Bronchial epithelial cell (primary cell): ENCODE measurements around the gene AKT3. TPM values are rescaled to one million over a fixed set of nuclear protein-coding genes. Genes with fewer than 3 reads are reported as not detected.

Experiments used
- DNase-seq: peaks from one replicate; pipeline ENCODE4 v3.0.0-alpha.2; 2010; ENCODE audit warnings: low read depth
- FAIRE-seq: peaks from 2 replicates; lab custom pipeline; 2011; peaks lifted over from hg19 to GRCh38; lab: Jason Lieb, UNC
- H3K27me3 ChIP-seq: 2 replicates; pipeline ENCODE4 v1.5.1; 2011; ENCODE audit warnings: low read length; ENCODE audit not compliant: control insufficient read depth, insufficient read depth
- H3K36me3 ChIP-seq: 2 replicates; pipeline ENCODE4 v1.5.1; 2011; ENCODE audit warnings: low read length; ENCODE audit not compliant: control insufficient read depth, insufficient read depth
- H3K4me3 ChIP-seq: 2 replicates; pipeline ENCODE4 v1.5.1; 2011; ENCODE audit warnings: mild to moderate bottlenecking, low read depth, low read length, control low read depth
- total RNA-seq: library from RNA; depleted of rRNA; stranded (reverse); fragments of >200 nt; gene quantifications from 2 replicates; pipeline ENCODE4 v1.2.1, GENCODE V29; 2014
- TF ChIP-seq, protein P1 (sequence below): IDR thresholded peaks from 2 replicates; pipeline ENCODE4 v1.5.1; 2011; ENCODE audit warnings: mild to moderate bottlenecking, moderate library complexity, low read length, control low read depth, inconsistent platforms; ENCODE audit not compliant: insufficient read depth, severe bottlenecking

AKT3 gene
- total RNA-seq, 1 donor from 2014 or later = 7.9 TPM

DNA sequence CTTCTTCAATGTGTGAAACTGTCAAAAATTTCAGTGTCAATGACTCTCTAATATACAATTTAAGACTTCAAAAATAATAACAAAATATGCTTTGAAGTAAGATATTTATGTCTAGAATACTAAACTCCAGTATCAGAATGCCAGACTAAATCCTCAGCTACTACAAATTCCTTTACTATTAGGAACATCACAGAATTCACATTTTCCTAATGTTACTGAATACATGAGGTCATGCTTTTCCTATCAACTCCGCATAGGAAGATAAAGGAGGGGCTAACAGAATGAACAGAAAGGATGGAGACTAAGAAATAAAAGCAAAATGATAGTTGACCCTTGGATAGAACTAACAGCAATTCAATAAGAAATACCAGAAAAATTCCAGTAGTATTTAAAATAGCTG is 301.5 kb downstream of the AKT3 start:
- DNase-seq (no peak), FAIRE-seq (no peak)
- H3K36me3 ChIP-seq = no peaks in the 10 kb centered on the region
- no peaks in the 10 kb centered on the region for H3K27me3 ChIP-seq
- no peak overlapping the region for H3K4me3 ChIP-seq
- TF ChIP-seq, protein P1, sequence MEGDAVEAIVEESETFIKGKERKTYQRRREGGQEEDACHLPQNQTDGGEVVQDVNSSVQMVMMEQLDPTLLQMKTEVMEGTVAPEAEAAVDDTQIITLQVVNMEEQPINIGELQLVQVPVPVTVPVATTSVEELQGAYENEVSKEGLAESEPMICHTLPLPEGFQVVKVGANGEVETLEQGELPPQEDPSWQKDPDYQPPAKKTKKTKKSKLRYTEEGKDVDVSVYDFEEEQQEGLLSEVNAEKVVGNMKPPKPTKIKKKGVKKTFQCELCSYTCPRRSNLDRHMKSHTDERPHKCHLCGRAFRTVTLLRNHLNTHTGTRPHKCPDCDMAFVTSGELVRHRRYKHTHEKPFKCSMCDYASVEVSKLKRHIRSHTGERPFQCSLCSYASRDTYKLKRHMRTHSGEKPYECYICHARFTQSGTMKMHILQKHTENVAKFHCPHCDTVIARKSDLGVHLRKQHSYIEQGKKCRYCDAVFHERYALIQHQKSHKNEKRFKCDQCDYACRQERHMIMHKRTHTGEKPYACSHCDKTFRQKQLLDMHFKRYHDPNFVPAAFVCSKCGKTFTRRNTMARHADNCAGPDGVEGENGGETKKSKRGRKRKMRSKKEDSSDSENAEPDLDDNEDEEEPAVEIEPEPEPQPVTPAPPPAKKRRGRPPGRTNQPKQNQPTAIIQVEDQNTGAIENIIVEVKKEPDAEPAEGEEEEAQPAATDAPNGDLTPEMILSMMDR = no peak

GRCh38 chr1:243547891-243548290 is 302.2 kb downstream of the AKT3 start:
- FAIRE-seq = no peak
- Histone ChIP-seq H3K36me3 (no peaks in the 10 kb centered on the region), H3K27me3 (no peaks in the 10 kb centered on the region), H3K4me3 (no peak overlapping the region)
- DNase-seq = no peak
- TF ChIP-seq, protein P1 = no peak

DNA sequence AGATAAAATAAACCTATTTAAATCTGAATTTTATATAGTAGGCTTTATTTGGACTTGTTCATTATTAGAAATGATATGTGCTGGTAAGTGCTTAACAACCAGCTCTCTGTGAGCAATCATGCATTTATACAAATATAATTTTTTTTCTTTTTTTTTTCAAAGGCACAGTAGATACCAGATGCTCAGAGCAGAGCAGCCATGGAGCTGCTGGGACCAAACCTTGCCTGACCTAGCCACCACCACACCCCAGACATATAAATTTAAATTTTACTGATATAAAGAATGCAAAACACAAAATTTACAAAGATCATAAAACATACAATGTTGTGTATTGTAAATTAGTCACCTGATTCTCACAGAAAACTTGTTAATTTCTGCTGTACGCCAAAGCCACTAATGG is 303.6 kb downstream of the AKT3 start:
- no peaks in the 10 kb centered on the region for H3K27me3 ChIP-seq
- no peak for DNase-seq
- no peak for FAIRE-seq
- H3K36me3 ChIP-seq = no peaks in the 10 kb centered on the region
- TF ChIP-seq, protein P1 = no peak
- H3K4me3 ChIP-seq = no peak overlapping the region

- DNase-seq (no peak), FAIRE-seq (no peak)
Observed at GRCh38 chr1:243543501-243543900, 306.5 kb downstream of the AKT3 start.

GRCh38 chr1:243542739-243543415 is 307.2 kb downstream of the AKT3 start:
- DNase-seq (peak; percentile 34), FAIRE-seq (no peak)
- H3K4me3 ChIP-seq = no peak overlapping the region
- TF ChIP-seq, protein P1 = no peak
- H3K27me3 ChIP-seq = no peaks in the 10 kb centered on the region
- H3K36me3 ChIP-seq = no peaks in the 10 kb centered on the region

More at GRCh38 chr1:243543501-243543900, 306.5 kb downstream of the AKT3 start:
- no peaks in the 10 kb centered on the region for H3K36me3 ChIP-seq
- TF ChIP-seq, protein P1 = no peak
- H3K27me3 ChIP-seq = no peaks in the 10 kb centered on the region
- H3K4me3 ChIP-seq = no peak overlapping the region

DNA sequence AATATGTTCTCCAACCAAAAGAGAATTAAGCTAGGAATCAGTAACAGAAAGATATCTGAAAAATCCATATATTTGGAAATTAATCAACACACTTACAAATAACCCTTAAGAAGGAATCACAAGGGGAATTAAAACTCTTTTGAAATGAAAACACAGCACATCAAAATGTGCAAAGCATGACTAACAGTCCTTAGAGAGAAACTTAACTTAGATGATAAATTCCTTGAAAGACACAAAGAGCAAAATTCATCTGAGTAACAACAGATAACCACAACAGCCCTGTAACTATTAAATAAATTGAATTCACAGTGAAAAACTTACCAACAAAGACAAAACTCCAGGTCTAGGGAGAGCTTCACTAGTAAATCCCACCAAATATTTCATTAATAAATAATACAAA is 310.4 kb downstream of the AKT3 start:
- Histone ChIP-seq H3K27me3 (no peaks in the 10 kb centered on the region), H3K4me3 (no peak overlapping the region), H3K36me3 (no peaks in the 10 kb centered on the region)
- no peak for DNase-seq
- no peak for FAIRE-seq
- TF ChIP-seq, protein P1 = no peak
